ENCODE data around the gene PPP2R2C. TPM values are rescaled to one million over a fixed set of nuclear protein-coding genes. Genes with fewer than 3 reads are reported as not detected.

PPP2R2C gene
- total RNA-seq, 4 donors from 2014 or later = 50.7 to 81.3 (median 62.0) TPM

- intact Hi-C loops (cut with DNase I; ENCODE audit: low total_unique reads) = no loop called here
- no peak overlapping the region for H3K4me3 ChIP-seq (ENCODE audit: low read depth, poor library complexity, severe bottlenecking)
- peak; percentile 12 to 77 for DNase-seq (ENCODE audit: low spot score in 2 of 2)
- TF ChIP-seq CTCF (IDR thresholded peaks at IDR 0.05) (no peak), POLR2A (IDR thresholded peaks at IDR 0.05) (no peak)
- WGBS, 2 donors = 42 to 51% methylated on average over 5 of the region's 5 CpGs
Observed at GRCh38 chr4:6474053-6474568, 1.7 kb upstream of the PPP2R2C start.

GRCh38 chr4:6473264-6474052, 1.0 kb upstream of the PPP2R2C start:
- intact Hi-C loops (cut with DNase I; ENCODE audit: low total_unique reads) = no loop called here
- WGBS, 2 donors = 23 to 30% methylated on average over 9 of the region's 9 CpGs
- peak; percentile 8 to 57 for DNase-seq (ENCODE audit: low spot score in 2 of 2)

GRCh38 chr4:6472008-6472386, 417 bp downstream of the PPP2R2C start:
- H3K4me3 ChIP-seq (ENCODE audit: low read depth, poor library complexity, severe bottlenecking) = no peak overlapping the region
- TF ChIP-seq CTCF (IDR thresholded peaks at IDR 0.05) (no peak), POLR2A (IDR thresholded peaks at IDR 0.05) (no peak)
- WGBS, 2 donors = 0 to 3% methylated on average over 5 to 13 of the region's 44 CpGs
- DNase-seq (ENCODE audit: low spot score in 2 of 2) = peak; percentile 10 to 69
- intact Hi-C loops (cut with DNase I; ENCODE audit: low total_unique reads) = no loop called here

More at GRCh38 chr4:6473264-6474052, 1.0 kb upstream of the PPP2R2C start:
- TF ChIP-seq POLR2A (IDR thresholded peaks at IDR 0.05) (no peak), CTCF (IDR thresholded peaks at IDR 0.05) (no peak)
- H3K4me3 ChIP-seq (ENCODE audit: low read depth, poor library complexity, severe bottlenecking) = no peak overlapping the region

GRCh38 chr4:6471307-6472007, 957 bp downstream of the PPP2R2C start:
- H3K4me3 ChIP-seq (ENCODE audit: low read depth, poor library complexity, severe bottlenecking) = peak overlapping the region; percentile 18
- intact Hi-C loops (cut with DNase I; ENCODE audit: low total_unique reads) = loop anchor here (1.0 kb wide), 1 partner anchor 23 kb away; no protein-coding TSS in a partner anchor
- WGBS, 2 donors = 3% methylated on average over 8 to 27 of the region's 28 CpGs
- peak; percentile 11 to 70 for DNase-seq (ENCODE audit: low spot score in 2 of 2)
- no peak for TF ChIP-seq CTCF (IDR thresholded peaks at IDR 0.05)
- no peak for TF ChIP-seq POLR2A (IDR thresholded peaks at IDR 0.05)

- WGBS, 2 donors = 0 to 1% methylated on average over 26 to 35 of the region's 85 CpGs
Observed at GRCh38 chr4:6470502-6471306, 1.7 kb downstream of the PPP2R2C start.

More at GRCh38 chr4:6470502-6471306, 1.7 kb downstream of the PPP2R2C start:
- intact Hi-C loops (cut with DNase I; ENCODE audit: low total_unique reads) = loop anchor here (1.0 kb wide), 1 partner anchor 22 kb away; no protein-coding TSS in a partner anchor
- H3K4me3 ChIP-seq (ENCODE audit: low read depth, poor library complexity, severe bottlenecking) = peak overlapping the region; percentile 18
- DNase-seq (ENCODE audit: low spot score in 2 of 2) = peak; percentile 15 to 82
- no peak for TF ChIP-seq CTCF (IDR thresholded peaks at IDR 0.05)
- no peak for TF ChIP-seq POLR2A (IDR thresholded peaks at IDR 0.05)
